Kasumi-1 (cell line): ENCODE measurements around the gene LITAF.
A peak's percentile ranks its signal among the peaks of the same experiment; 100 is the strongest.
"Not testable (repeated sequence)": the region's sequence is repeated elsewhere in the genome, so short reads cannot be mapped to it uniquely, and the experiment has no call there.

Source experiments
- DNase-seq, 2 experiments: peaks; one replicate each; lab custom pipeline; 2025; lab: John Stamatoyannopoulos, UW

The LITAF gene

DNA sequence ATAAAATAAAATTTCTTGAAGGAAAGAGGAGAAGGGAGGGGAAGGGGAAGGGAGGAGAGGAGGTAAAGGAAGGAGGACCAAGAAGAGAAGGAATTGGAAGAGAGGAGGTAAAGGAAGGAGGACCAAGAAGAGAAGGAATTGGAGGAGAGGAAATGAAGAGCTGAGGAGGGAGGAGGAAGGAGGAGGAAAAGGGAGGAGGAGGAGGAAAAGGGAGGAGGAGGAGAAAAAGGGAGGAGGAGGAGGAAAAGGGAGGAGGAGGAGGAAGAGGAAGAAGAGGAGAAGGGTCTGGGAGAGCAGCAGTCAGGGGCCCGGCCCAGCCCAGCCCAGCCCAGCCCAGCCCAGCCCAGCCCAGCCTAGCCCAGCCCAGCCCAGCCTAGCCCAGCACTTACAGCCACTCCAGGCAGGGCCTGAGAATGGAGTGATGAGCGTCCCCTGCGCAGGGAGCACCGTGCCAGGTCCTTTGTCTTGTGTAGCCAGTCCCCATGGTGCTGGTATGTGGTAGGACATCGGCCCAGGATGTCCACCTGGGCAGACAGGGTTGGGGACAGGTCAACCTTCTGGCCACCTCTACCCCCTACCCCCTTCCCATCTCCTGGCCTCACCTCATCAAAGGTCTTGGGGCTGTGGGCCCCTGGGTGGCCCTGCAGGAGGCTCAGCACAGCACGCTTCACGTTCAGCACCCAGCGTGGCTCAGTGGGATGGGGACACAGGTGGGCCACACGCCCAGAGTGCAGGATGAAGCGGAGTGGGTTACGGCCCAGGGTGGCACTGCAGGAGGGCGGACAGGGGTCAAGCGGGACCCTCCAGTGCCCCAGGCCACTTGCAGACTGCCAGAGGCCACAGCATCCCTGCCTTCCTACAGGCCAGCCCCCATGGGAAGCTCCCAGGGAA is 70.9 kb downstream of the LITAF start:
- DNase-seq, result no peak

DNA sequence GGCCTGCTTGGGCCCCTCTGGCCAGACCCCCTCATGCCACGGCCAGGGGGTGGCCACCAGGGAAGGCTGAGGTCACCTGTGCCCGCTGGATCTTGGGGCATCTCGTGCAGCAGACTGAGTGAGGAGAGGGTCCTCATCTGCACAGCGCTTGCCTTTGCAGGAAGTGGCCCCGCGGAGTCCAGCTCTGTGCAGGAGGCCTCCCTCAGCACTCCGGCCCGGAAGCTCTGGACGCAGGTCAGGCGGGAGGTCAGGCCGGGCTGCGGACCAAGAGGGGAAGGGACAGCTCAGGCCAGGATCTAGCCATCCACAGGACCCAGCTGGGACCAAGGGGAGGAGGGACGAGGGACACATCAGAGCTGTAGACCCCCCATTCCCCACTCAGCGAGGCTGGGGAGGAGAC is 72.4 kb downstream of the LITAF start:
- DNase-seq, result no peak

DNA sequence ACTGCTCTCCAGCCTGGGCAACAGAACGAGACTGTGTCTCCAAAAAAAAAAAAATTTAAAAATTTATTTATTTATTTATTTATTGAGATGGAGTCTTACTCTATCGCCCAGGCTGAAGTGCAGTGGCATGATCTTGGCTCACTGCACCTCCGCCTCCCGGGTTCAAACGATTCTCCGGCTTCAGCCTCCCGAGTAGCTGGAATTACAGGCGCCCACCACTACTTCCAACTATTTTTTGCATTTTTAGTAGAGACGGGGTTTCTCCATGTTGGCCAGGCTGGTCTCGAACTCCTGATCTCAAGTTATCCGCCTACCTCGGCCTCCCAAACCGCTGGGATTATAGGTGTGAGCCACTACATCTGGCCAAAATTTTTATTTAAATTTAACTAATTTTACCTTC is 73.4 kb downstream of the LITAF start:
- not testable (repeated sequence) for DNase-seq

DNA sequence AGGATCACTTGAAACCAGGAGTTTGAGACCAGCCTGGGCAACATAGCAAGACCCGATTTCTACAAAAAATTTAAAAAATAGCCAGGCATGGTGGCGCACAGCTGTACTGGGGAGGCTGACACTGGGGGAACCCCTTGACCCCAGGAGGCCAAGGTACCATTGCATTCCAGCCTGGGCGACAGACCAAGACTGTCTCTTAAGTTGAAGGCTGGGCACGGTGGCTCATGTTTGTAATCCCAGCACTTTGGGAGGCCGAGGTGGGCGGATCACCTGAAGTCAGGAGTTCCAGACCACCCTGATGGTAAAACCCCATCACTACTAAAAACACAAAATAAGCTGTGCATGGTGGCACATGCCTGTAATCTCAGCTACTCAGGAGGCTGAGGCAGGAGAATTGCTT is 74.9 kb downstream of the LITAF start:
- no peak for DNase-seq

DNA sequence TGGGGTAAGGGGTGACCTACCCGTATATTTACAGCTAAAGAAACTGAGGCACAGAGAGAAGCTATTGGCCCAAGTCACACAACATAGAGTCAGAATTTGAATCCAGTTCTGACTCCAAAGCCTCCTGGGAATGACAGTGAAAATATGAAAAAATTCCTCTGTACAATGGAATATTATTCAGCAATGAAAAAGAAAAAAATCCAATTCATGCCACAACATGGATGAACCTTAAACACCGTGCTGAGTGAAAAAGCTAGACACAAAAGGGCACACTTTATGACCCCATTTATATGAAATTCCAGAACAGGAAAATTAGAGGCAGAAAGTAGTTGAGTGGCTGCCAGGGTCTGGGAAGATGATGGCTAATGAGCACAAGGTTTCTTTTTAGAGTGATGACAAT is 75.4 kb downstream of the LITAF start:
- DNase-seq, result no peak

DNA sequence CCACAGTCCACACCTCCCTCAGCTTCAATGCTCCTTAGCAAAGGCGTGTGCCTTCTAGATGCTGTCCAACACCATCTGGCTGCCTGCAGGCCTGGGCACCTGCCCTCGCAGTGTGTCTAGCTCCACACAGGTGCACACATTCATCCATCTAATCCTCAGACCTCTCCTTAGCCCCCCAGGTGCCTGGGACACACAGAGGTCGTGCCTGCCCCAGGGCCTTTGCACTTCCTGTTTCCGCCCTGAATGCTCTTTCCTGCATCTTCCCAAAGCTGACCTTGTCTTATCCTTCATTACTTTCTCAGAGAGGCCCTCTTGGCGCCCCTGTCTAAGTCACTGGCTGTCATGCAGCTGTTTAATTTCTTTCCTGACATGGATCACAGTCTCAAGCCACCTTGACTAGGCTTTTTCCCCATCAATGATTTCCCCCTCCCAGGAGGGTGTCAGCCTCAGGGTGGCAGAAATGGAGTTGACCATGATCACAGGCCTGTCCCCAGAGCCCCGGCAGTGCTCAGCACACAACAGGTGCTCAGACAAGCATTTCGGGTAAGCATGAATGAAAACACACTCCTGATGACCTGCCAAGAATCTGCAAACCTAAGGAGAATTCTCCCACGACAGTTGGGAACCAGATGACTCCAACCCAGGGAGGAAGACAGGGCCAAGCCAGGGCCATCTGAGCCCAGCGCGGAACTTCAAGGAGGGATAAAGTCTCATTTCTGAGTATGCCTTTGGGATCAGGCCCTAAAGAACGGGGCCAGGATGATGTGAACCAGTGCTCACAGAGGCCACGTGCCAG is 76.3 kb downstream of the LITAF start:
- DNase-seq, result no peak

DNA sequence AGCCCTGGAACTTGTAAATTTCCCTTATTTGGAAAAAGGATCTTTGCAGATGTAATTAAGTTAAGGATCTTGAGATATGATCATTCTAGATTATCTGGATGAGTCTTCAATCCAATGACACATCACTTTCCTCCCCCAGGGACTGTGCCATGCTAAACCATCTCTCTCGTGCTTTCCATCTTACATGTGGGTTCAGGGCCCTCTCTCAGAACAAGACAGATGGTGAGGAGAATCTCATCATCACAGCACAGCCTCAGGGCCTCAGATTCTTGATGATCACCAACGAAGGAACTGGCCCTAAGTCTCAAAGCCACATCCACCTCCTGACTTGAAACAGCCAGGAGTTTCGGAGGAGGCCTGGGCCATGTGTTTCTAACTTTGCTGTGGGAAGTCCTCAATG is 78.7 kb downstream of the LITAF start:
- no peak for DNase-seq

DNA sequence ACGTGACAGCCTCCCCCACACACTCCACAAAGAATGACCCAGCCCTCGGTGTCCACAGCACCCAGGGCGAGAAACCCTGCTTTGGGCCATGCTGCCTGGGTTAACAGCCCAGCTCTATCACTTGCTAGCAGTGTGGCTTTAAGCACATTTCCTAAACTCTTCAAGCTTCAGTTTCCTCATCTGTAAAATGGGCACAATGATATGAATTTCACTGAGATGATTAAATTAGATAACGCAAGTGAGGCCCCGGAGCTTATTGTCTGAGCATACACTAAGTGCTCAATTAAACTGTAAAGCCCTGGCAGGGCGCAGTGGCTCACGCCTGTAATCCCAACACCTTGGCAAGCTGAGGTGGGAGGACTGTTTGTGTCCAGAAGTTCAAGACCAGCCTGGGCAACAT is 79.4 kb downstream of the LITAF start:
- DNase-seq, result no peak

DNA sequence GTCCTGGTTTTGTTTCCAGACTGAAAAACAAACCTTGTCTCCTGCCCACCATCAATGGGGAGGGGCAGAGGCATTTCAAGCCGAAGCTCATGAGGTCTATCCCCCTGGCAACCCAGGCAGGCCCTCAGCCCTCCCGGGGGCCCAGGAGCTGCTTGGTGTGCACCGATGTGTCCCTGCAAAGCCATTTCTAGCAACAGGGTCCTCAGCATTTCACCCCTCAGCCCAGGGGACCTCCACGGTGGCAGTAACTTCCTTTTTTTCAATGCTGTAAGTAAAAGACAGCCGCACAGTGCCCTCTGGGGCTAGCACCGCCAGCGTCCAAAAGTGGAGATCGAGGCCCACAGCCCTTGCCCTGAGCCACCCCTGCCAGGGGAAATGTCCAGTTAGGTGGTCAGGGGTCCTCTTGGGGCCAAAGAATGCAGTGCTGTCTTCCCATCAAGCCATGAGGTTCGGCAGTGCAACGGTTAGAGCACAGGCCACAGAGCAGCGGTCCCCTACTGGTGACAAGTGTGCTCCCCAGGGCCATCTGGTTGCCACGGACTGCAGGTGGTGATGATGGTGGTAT is 79.9 kb downstream of the LITAF start:
- peak in 1 of 2 experiments; percentile 0 for DNase-seq

DNA sequence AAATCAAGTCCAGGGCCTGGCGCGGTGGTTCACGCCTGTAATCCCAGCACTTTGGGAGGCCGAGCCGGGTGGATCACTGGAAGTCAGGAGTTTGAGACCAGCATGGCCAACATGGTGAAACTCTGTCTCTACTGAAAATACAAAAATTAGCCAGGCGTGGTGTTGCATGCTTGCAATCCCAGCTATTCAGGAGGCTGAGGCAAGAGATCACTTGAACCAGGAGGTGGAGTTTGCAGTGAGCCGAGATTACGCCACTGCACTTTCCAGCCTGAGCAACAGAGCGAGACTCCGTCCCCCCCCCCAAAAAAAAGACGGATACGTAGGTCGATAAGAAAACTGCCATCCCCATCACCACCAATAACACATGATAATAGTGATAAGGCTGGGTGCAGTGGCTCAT is 82.5 kb downstream of the LITAF start:
- DNase-seq, result not testable (repeated sequence)

DNA sequence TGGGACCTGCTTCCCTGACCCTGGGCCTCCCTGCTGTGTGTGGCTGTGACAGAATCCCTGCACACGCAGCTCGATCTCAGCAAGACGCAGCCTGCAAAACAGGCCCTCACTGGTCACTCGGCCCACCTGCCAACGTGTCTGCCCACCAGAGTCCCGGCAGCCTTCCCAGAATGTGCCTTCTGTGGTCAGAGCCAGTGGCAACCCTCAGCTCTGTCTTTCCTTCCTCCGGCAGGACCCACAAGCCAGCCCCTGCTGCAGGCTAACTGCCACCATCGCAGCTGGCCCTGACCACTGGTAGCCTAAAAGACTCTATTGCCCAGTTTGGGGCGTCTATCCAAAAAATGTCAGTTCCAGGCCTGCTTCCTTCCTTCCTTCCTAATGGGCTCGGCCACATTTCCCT is 83.2 kb downstream of the LITAF start:
- DNase-seq, result no peak

DNA sequence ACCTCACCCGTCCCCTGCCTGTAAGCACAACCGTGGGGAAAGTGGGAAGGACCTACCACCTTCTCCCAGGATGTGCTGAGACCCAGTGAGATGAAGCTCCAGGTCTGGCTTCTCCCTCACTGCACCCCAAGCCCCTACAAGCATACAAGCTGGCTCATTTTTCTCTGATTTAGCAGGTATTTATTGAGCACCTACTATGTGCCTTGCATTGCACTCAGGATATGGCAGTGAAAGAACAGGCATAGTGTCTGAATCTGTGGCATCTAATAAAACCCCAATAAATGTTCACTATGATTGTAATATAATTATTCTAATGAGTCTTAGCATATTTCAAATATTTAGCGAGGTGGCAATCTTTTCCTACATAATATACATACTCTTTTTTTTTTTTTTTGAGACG is 84.5 kb downstream of the LITAF start:
- no peak for DNase-seq

DNA sequence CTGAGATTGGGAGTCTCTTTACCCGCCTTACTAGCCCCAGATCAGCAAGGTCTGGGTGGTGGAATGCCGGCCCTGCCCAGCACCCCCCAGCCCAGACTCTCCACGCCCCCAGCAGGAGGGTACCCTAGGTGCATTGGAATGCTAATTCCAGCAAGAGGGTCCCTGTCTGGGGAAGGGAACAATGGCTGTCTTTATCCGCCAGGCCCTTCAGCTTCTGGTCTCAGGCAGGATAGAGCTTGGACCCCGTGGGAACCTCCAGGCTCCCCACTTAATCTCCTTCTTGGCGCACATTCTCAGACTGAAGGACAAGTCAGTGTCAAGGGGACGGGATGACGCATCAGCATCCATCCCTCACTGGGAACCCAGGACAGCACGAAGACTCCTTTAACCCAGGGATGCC is 85.1 kb downstream of the LITAF start:
- no peak for DNase-seq

DNA sequence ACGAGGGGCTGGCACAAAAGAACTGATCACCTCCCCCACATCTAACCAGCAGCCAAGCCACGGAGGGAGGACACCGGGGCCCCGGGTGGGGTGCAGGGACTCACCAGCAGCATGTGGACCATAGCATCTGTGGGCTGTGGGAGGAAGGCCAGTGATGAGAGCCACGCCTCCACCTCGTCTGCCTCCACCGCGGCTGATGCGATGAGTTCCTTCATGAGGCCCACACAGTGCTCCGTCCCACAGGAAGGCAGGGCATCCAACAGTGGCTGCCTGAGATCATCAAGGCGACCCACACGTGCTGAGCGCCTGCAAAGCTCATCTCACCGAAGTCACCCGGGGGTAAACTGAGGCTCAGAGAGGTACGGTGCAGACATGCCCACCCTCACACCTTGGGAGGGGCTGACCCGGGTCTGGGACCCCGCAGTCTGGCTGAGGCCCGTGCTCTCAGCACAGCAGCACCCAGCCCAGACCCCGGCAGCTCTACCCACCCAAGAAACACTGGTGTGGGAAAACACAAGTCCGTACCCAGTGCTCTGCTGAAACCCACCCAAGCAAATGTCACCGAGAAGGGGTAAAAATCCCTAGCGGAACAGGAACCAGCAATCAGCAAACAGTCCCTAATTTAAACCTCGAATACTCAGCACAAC is 85.9 kb downstream of the LITAF start:
- no peak for DNase-seq

DNA sequence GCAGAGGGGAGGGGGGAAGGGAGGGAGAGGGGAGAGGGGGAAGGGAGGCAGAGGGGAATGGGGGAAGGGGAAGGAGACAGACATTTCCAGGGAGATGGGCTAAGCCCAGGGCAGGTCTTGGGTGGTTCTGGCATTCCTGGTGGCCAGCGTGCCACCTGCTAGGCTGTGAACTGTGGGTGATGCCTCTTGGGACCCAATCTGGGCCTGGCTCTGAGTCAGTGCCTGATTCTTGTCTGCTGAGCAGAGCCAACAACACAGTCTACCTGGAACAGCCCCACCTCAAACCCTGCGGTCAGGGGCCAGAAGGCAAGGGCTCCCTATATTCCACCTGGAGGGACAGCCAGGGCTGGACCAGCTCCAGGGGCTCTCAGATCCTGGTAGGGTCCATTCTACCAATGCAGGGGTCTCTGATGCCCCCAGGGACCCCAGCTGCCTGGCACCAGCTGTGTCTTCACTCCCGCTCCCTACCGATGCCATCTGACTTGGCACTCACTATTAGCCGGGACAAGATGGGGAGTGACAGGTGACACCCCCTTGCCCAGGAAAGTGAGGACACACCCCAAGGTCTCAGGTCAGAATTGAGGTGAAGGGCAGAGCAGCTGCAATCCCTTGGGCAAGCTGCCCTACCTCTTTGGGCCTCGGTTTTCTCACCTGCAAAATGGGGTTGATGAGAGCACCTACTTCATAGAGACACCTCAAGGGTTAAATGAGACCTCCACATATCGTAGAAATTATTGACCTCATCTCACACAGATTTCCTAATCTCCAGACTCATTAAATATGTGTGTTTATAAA is 87.2 kb downstream of the LITAF start:
- no peak for DNase-seq

DNA sequence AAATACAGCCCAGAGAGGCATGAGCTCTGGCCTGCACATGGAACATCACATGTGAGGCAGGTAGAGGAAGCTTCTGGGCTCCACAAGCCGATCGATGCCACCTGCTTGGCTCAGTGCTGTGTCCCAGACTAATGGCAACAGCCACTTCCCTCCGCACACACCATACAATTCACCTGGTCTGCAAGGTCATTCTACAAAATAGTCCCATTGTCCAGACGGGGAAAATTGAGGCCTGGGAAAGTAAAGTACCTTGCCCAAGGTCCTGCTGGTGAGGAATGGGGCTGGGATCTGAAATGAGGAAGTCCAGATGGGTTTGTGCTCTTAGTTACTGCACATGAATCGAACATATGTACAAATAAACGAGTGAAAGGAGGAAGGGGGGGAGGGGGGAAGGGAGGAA is 88.0 kb downstream of the LITAF start:
- peak; percentile 15 to 25 for DNase-seq

DNA sequence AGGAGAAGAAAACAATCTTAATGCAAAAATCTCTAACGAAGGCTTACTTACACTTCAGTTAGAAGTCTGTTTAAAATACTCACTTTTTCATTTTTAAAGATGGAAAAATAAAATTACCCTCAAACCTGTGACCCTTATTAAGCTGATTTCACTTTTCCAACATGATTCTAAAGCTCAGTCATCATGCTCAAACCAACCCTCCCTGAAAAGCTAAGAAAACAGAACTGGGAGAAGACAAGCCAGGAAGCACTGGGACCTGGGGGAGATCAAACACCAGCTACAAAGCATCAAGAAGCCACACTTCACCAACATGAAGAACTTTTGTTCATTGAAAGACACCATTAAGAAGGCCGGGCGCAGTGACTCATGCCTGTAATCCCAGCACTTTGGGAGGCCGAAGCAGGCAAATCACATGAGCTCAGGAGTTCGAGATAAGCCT is 88.8 kb downstream of the LITAF start:
- DNase-seq, result no peak
